GM12892 (cell line): Measurements from ENCODE around the gene ST6GALNAC6.

Source experiments
- POLR2A ChIP-seq: IDR thresholded peaks from 2 replicates; pipeline ENCODE4 v1.6.1; 2011; ENCODE audit warnings: low read depth, low read length, control low read depth
- POLR2AphosphoS5 ChIP-seq: IDR thresholded peaks from 2 replicates; pipeline ENCODE4 v1.6.1; 2011; ENCODE audit warnings: low read depth, low read length, control low read depth
- TAF1 ChIP-seq: IDR thresholded peaks from 2 replicates; pipeline ENCODE4 v1.6.1; 2011; ENCODE audit warnings: low read depth, mild to moderate bottlenecking, control low read depth, low read length, borderline replicate concordance

- TF ChIP-seq POLR2A: no peak
- TF ChIP-seq POLR2AphosphoS5: no peak
- TF ChIP-seq TAF1: no peak
These were observed 30.2 kb upstream of the ST6GALNAC6 start for GRCh38 chr9:127929625-127929979.
